HG03025 (cell line): ENCODE results near the gene NARS2.
"Not testable (repeated sequence)": the region's sequence is repeated elsewhere in the genome, so short reads cannot be mapped to it uniquely, and the experiment has no call there.

Experiments used
- ATAC-seq: cut with Tn5 transposase; IDR thresholded peaks from one replicate; pipeline ENCODE4 v1.9.1; 2021; ENCODE audit warnings: mild to moderate bottlenecking, moderate library complexity; ENCODE audit not compliant: unreplicated experiment, low FRiP score

Gene NARS2

DNA sequence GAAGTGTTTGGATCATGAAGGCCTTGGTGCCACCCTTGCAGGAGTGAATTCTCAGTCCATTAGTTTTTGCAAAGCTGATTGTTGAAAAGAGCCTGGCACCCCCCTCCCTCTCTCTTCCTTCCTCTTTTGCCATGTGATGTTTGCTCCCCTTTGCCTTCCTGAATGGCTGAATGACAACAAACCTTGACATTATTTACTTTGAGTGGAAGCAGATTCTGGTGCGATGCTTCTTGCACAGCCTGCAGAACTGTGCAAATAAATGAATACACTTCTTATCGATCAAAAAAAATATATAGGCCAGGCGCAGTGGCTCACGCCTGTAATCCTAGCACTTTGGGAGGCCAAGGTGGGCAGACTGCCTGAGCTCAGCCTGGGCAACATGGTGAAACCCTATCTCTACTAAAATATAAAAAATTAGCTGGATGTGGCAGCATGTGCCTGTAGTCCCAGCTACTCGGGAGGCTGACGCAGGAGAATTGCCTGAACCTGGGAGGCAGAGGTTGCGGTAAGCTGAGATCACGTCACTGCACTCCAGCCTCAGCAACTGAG is 2.0 kb upstream of the NARS2 start:
- no peak for ATAC-seq

DNA sequence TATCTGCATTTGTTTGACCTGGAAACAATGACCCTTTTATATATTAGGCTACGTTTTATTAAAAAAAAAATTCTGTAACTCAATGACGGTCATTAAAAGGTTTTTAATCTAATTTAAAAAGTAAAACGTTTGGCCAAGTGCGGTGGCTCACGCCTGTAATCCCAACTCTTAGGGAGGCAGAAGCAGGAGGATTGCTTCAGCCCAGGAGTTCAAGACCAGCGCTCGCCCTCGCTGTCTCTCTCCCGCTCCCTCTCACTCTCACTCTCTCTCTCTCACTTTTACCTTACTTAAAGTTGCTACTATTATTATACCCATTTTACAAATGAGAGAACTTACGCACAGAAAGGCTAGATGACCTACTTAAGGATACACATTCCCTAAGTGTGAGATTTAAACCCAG is 814 bp upstream of the NARS2 start:
- no peak for ATAC-seq

DNA sequence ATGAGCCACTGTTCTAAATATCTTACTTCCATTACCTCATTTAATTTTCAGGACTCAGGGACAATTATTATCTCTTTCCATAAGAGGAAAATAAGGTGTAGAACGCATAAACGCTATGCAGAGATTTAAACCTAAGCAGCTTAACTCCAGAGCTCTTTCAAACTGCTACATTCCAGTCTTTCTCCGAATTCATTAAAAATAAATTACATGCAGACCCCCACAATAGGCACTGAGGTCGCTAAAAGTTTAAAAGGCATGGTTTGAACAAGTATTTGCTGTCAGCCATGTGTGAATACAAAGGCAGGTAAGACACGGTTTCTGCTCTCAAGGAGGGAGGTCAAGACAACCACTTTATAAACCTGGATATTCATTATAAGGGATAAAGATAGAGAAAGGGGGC is 983 bp downstream of the NARS2 start:
- no peak for ATAC-seq

DNA sequence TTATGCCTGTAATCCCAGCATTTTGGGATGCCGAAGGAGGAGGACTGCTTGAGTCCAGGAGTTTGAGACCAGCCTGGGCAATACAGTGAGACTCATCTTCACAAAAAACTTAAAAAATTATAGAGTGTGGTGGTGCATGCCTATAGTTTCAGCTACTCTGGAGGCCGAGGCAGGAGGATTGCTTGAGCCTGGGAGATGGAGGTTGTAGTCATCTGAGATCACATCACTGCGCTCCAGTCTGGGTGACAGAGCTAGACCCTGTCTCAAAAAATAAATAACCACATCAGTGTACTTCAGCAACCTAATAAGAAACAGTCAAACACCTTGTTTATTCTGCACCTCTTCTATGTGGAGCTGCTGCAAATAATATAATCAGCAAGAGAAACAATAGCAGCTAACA is 1.4 kb downstream of the NARS2 start:
- ATAC-seq = no peak

DNA sequence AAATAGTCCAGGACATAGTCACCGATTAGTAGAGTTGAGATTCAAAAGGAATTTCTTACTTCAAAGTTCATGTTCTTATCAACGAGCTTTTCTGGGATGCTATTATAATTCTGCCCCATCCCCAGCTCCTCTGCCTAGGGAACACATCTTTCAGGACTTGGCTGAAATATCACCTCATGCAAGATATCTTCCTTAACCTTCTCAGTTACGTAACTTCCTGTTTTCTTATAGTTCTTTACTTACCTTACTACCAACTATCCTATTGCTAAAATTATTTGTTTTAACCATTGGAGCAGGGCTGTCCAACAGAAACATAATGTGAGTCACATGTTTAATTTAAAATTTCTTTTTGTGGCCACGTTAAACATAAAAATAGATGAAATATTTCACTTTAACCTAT is 2.3 kb downstream of the NARS2 start:
- ATAC-seq = no peak

DNA sequence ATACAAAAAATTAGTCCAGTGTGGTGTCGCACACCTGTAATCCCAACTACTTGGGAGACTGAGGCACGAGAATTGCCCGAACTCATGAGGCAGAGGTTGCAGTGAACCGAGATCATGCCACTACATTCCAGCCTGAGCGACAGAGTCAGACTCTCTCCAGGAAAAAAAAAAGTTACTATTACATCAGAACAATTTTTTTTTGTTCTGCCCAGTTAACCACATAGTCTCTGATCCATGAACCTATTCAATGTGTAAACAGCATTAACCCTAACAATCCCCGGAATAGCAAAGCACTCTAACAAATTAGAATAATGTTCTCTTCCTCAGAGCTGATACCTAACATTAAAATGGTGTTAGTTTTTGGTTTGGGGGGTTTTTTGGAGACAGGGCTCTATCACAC is 4.6 kb downstream of the NARS2 start:
- ATAC-seq = no peak

DNA sequence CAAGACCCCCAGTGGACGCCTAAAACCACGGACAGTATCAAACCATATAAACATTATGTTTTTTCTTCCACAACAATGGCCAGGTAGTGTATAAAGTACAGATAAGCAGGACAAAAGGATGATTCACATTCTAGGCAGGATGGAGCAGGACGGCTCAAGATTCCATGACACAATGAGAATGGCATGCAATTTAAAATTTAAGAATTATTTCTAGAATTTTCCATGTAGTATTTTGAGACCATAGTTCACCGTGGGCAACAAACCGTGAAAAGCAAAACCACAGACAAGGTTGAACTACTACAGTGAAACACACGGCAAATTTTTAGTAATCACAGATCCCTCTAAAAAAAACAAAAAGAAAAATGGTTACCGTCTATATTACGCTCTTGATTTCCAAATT is 7.5 kb downstream of the NARS2 start:
- ATAC-seq = no peak

DNA sequence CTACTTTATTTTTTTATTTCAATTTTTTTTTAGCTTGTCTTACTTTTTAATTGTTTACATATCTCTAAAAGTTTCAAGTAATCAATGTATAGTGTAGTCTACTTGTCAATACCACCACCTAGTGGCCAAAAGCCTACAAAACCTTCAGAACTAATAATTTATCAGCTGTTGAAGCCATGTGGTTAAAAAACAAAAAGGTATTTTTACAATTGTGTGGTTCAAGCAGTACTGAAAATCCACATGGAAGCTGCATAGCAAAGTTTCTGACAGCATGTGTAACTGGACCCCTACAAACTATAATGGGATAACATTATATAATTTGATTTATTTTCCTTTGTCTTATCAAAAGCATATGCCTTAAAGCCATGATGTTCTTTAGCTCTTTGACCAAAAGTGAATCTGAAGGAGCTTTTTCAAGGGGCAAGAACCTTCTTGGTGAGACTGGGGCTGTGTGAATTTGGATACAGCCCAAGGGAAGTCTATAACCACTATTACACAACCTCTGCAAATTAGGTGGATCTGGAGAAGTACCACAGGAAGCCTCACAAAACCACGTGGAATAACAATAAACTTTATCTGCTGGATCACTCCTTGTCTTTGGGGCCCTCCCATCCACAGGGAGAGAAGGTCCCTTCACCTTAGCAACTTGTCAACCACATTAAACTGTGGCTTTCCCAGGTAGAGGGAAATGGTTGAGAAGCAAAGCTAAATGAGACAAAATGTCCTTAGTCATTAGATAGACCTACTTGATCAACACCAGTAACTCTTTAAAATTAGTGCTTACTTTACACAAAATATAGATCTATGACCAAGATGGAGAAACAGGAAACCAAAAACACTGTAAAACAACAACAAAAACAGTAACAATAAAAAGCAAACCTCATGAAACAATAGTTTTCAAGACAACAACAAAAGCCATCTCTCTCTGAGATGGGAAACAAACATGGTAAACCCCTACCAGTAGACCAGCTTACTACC is 9.9 kb downstream of the NARS2 start:
- no peak for ATAC-seq

DNA sequence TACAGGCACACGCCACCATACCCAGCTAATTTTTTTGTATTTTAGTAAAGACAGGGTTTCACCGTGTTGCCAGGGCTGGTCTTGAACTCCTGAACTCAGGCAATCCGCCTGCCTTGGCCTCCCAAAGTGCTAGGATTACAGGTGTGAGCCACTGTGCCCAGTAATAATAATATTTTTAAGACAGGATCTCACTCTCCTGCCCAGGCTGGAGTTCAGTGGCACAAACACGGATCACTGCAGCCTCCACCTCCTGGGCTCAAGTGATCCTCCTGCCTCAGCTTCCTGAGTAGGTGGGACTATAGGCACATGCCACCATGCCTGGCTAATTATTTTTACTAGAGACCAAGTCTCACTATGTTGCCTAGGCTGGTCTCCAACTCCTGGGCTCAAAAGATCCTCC is 10.6 kb downstream of the NARS2 start:
- not testable (repeated sequence) for ATAC-seq

DNA sequence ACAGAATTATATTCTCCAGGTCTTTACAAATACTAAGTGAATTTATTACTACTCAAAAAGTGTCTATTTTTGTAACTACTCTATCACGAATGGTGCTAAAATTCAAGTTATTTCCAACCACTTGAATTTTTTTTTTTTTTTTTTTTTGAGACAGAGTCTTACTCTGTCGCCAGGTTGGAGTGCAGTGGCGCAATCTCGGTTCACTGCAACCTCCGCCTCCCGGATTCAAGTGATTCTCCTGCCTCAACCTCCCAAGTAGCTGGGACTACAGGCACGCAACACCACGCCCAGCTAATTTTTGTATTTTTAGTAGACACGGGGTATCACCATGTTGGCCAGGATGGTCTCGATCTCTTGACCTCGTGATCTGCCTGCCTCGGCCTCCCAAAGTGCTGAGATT is 11.6 kb downstream of the NARS2 start:
- not testable (repeated sequence) for ATAC-seq

DNA sequence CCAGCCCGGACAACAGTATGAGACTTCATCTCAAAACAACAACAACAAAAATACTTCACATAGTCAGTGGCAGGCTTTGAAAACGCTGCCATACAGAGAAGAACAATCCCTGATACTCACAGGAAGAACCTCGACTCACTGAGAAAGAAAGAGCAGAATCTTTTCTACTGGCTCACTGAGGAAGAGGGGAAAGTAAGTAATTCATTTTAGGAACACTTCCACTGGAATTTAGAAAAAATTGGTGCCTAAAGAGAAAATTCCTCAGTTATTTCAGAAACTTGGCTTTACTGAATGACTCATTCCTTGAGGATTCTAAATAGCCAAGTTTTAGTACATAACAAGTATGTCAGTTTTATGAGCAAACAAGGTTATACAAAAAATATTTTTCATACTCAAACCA is 12.3 kb downstream of the NARS2 start:
- no peak for ATAC-seq

DNA sequence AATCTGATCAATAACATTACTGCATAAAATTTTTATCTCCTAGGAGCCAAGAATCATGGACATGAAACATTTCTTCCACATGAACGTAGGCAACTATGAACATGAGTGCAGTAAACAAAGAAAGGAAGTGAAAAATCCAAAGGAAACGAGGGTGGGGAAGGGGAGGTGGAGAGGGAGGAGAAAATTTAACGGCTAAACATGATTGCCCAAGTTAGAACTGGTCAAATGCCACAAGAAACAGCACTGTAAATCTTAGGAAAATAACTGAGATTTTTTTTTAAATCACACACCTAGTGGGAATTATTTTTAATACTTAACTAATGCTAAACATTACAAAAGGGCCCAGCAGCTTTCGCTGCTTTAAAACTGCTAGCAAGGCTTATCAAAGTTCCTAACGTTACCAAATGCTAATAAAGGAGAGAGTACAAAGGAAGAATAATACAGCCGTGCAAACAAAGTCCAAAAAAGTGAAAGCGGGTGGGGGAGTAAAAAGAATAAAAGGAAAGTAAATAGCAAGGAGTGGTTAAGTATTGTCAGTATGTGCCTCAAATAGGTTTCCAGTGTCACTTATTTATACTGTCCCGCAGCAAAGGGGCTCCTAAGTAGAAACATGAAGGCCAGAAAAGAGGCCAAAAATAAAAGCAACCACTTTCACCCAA is 13.7 kb downstream of the NARS2 start:
- ATAC-seq = no peak

DNA sequence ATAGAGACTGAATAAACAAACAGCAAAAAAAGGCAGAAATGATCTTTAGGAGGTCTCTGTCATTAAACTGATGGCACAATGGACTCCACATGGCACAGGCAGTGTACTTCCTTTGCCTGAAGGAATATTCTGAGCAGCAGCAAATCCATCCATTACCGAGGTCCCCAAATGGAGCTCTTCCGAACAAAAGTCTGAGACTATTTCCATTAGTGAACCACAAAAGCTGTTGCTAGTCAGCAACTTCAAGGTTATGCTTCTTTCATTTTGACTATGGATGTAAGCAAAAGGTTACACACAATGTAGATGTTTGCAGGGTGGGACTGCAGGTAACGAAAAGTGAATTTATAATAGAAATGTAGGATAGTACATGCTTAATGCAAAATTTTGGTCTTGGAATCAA is 14.5 kb downstream of the NARS2 start:
- ATAC-seq = peak; percentile 50

DNA sequence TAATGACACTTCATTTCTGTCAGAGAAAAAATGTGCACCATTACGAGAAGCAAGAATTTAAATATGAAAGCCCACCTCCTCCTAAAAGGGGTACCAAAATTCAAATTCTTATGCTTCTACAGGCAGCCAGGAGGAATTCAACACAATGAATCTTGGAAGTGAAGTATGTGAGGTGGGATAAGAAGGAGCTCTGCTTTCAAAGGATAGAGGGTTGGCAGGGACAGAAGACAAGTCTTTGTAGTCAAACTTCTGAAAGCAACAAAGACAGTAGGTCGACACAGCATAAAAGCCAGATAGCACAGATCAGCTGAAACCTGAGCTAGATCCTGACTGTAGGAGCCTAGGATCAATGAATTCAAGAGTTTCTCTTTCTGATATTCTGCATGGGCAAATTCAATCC is 17.4 kb downstream of the NARS2 start:
- no peak for ATAC-seq

DNA sequence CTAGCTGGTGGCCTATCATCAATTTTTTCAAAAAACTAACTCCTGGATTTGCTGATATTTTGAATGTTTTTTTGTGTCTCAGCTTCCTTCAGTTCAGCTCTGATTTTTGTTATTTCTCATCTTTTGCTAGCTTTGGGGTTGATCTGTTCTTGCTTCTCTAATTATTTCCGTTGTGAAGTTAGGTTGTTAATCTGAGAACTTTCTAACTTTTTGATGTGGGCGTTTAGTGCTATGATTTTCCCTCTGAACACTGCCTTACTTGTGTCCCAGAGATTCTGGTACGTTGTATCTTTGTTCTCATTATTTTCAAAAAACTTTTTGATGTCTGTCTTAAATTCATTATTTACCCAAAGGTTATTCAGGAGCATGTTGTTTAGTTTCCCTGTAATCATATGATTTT is 19.1 kb downstream of the NARS2 start:
- ATAC-seq = no peak

DNA sequence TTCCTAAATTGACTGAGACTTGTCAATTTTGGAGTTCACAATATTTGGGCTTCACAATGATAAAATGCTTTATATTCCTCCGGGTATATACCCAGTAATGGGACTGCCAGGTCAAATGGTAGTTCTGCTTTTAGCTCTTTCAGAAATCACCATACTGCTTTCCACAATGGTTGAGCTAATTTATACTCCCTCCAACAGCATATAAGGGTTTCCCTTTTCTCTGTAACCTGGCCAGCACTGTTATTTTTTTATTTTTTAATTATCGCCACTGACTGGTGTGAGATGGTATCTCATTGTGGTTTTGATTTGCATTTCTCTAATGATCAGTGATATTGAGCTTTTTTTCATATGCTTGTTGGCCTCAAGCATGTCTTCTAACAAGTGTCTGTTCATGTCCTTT is 21.8 kb downstream of the NARS2 start:
- ATAC-seq = no peak

DNA sequence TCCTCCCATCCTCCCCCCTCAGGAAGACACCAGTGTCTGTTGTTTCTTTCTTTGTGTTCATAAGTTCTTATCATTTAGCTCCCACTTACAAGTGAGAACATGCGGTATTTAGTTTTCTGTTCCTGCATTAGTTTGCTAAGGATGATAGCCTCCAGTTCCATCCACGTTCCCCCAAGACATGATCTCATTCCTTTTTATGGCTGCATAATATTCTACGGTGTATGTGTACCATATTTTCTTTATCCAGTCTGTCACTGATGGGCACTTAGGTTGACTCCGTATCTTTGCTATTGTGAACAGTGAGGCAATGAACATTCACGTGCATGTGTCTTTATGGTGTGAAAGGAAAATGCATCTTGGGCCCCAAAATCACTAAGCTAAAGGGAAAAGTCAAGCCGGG is 22.5 kb downstream of the NARS2 start:
- ATAC-seq = not testable (repeated sequence)

DNA sequence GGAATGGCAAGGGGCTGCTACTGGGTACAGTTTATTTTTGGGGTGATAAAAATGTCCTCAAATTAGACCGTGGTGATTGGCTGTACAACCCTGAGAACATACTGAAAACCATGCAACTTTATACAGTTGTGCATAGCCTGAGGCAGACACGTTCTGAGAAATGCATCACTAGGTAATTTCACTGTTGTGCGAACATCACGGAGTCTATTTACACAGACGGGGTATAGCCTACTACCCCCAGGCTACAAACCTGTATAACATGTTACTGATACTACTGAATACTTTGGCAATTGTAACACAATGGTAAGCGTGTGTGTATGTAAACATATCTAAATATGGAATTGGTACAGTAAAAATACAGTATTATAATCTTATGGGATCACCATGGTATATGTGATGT is 23.6 kb downstream of the NARS2 start:
- no peak for ATAC-seq

DNA sequence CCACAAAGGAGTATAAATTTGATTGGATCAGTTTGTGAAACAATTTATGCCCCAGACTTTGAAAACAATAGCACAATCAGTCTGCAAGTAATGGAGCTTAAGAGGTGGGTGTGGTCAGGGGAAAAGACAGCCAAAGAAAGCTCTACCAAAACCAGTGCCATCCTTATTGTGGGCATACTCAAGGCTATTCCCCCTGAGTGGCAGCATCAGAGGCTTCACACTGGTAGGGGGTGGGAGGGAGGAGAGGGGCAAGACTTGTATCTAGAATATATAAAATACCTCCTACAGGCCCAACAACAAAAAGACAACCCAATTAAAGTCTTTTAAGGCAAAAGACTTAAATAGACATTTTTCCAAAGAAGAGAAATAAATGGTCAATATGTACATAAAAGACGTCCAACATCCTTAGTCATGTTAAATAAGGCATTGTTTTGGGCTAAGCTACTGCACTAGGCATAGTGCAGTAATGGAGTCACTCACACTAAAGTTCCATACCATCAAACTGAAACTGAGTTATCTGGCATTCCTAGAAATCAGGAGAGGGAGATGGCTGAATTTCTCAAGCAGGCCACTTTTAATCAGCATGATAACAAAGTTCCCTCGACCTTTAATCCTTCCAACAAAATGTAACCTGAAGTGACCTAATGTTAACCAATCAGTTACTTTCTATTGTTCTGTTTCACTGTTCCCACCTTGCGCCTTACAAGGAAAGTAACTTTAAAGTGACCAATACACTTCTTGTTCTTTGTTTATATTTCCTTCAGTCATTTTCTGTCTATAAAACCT is 24.8 kb downstream of the NARS2 start:
- no peak for ATAC-seq

DNA sequence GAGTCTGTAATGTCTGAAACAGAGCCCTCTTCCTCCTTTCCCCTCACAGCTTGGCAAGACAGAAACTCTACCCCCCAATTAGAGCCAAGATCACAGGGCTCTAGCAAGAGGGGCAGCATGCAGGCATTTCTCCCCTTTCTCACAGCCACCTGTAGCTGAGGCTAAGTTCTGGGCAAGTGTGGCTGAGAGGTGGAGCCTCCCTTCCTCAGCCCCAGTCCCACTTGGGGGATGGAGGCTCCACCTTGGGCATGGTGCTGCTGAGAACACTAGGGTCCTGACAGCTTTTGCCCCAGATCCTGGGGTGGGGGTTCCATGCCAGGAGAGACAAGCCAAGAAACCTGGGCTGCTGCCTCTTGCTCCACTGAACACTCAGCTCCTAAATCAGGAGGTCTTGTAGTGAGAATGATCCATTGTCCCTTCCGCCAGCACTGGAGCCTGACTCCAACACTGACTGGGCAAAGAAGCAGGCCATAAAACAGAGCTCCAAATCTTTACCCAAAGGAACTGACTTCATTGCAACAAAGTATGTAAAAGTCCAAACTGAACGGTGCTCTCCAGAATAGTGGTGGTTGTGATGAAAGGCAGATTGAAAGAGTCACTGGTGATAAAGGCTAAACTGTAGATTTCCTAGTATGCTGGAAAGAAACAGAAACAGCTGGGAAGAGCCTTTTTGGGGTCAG is 25.6 kb downstream of the NARS2 start:
- no peak for ATAC-seq
